Uterus (tissue), 2 donors: ENCODE data around the gene TLK1.

Experiments
- CTCF ChIP-seq, 4 experiments: fragments of 200-600 bp in 2 of 4; fragments of 450-650 bp in 2 of 4; sonication (generic) in 2 of 4; IDR thresholded peaks; one replicate each; pipeline ENCODE4 v1.5.1; 2016 to 2019; ENCODE audit warnings: antibody characterized with exemption in 4 of 4, mild to moderate bottlenecking in 2 of 4, moderate library complexity in 1 of 4
- POLR2A ChIP-seq, 2 donors: fragments of 450-650 bp; IDR thresholded peaks; one replicate each; pipeline ENCODE4 v1.6.1; 2016; ENCODE audit warnings: antibody characterized with exemption in 2 of 2, mild to moderate bottlenecking in 1 of 2, moderate library complexity in 1 of 2

DNA sequence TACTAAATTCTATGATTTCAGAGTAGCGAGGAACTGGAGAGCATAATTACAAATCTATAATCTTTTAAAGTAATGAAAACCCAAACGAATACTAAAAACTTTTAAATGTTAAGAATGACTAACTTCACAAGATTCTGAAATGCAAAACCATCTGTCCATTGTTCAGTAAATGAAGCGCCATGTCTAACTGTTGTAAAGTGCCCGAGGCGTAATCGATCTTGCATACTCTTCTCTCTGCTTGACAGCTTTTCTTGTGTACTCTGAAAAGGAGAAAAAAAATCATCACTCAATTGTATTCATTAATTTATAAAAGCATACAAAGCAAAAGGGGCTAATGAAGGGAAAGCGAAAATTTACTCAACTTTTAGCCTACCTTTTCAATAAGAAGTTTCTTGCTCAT, 111.0 kb downstream of the TLK1 start:
- TF ChIP-seq CTCF (IDR thresholded peaks at IDR 0.05) = no peak
- TF ChIP-seq POLR2A (IDR thresholded peaks at IDR 0.05) = no peak
